ENCODE data around the gene ISG15. TPM values are rescaled to one million over a fixed set of nuclear protein-coding genes. Genes with fewer than 3 reads are reported as not detected.

The ISG15 gene
- total RNA-seq, 1 experiment from 2014 or later, result 140 TPM

DNA sequence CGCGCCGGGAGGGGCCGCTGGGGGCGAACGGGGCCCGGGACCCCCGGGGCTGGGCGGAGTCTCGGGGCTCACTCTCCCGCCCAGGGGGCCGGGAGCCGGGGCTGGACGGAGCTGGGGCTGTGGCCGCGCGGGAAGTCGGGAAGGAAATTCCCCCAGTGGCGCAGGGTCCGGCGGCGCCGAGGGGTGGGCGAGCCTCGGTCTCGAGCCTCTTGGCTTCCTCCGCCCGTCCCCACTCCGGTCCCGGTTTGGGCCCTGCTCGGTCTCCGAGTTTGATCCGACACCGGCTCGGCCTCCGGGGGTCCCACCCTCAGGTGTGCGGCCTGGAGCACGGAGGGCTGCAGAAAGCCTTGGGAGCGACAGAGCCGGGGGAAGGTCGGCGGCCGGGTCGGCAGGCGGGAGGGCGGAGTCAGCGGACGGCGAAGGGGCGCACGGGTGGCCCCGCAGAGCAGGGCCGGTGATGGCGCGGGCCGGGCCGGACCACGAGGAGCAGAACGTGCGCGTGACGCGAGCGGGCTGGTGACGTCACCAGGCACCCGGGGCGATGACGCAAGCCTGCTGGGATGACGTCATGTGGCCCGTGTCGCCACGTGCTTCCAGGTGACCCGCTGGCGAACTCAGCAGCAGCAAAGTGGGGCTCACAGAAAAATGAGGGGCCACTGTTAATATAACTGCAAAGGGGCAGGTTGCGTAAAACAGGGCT lies 12.8 kb upstream of the ISG15 start:
- ChIA-PET CTCF (interaction anchor here (1.0 to 4.0 kb wide), 3 partner anchors 13 to 64 kb away, joined by 5 to 26 read pairs (median 17); partner anchors contain the start of genes AGRN and ISG15), POLR2A (interaction anchor here (1.0 to 1.5 kb wide), 4 partner anchors 13 to 34 kb away, joined by 3 to 5 read pairs (median 3); partner anchors contain the start of genes ISG15 and PLEKHN1), RAD21 (ENCODE audit: low non-redundant PET in 1 of 2, low total read pairs in 2 of 2, uncharacterized antibody in 2 of 2, unreplicated experiment in 2 of 2) (no interaction called here)
- peaks cover 8% of the 10 kb centered on the region; the same call in 1 of the 2 replicates for H4K20me1 ChIP-seq (ENCODE audit: insufficient read depth)
- no peaks in the 10 kb centered on the region for H3K36me3 ChIP-seq (ENCODE audit: control insufficient read depth in 1 of 2, insufficient read depth in 2 of 2, low read length in 2 of 2)
- no peak overlapping the region for H2AFZ ChIP-seq (ENCODE audit: low read depth, low read length, poor library complexity, severe bottlenecking)
- peak overlapping the region; percentile 100 for H3K9ac ChIP-seq (ENCODE audit: low read length)
- H3K27me3 ChIP-seq (ENCODE audit: insufficient read depth, low read length), result no peaks in the 10 kb centered on the region
- H3K4me3 ChIP-seq (replicated peaks in 1 of 2; ENCODE audit: low read depth in 1 of 2, low read length in 2 of 2), result peak overlapping the region; percentile 64 to 83
- TF ChIP-seq SP1 (IDR thresholded peaks at IDR 0.05; ENCODE audit: low read depth) (no peak), ZFX (IDR thresholded peaks at IDR 0.05) (peak; percentile 75), TCF7L2 (IDR thresholded peaks at IDR 0.05; ENCODE audit: borderline replicate concordance, extremely low read depth, insufficient read depth, insufficient read length) (peak; percentile 42), POLR2A (IDR thresholded peaks at IDR 0.05; ENCODE audit: borderline replicate concordance, extremely low read depth, insufficient read depth, insufficient read length) (no peak), POLR2AphosphoS5 (IDR thresholded peaks at IDR 0.05; ENCODE audit: low read depth, low read length) (peak; percentile 70), EZH2 (IDR thresholded peaks at IDR 0.05) (no peak), YY1 (IDR thresholded peaks at IDR 0.05; ENCODE audit: extremely low read depth, insufficient replicate concordance, low read depth, low read length) (no peak)
- TF ChIP-seq, protein P1, sequence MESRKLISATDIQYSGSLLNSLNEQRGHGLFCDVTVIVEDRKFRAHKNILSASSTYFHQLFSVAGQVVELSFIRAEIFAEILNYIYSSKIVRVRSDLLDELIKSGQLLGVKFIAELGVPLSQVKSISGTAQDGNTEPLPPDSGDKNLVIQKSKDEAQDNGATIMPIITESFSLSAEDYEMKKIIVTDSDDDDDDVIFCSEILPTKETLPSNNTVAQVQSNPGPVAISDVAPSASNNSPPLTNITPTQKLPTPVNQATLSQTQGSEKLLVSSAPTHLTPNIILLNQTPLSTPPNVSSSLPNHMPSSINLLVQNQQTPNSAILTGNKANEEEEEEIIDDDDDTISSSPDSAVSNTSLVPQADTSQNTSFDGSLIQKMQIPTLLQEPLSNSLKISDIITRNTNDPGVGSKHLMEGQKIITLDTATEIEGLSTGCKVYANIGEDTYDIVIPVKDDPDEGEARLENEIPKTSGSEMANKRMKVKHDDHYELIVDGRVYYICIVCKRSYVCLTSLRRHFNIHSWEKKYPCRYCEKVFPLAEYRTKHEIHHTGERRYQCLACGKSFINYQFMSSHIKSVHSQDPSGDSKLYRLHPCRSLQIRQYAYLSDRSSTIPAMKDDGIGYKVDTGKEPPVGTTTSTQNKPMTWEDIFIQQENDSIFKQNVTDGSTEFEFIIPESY (IDR thresholded peaks at IDR 0.05; ENCODE audit: extremely low read depth, insufficient replicate concordance, low read length), result peak; percentile 25
- DNase-seq (ENCODE audit: low read depth, low spot score) (peak; percentile 87), ATAC-seq (peak; percentile 55)
- H3K4me1 ChIP-seq (ENCODE audit: control insufficient read depth in 1 of 2, insufficient read depth in 2 of 2, low read length in 2 of 2), result peaks cover 22 to 71% of the 10 kb centered on the region in 2 experiments
- intact Hi-C loops (cut with micrococcal nuclease), result loop anchor here (2.0 to 5.0 kb wide), 2 partner anchors 16 to 67 kb away; no protein-coding TSS in a partner anchor
- peak overlapping the region; percentile 99 for H3K27ac ChIP-seq (ENCODE audit: low read depth, low read length)
- peaks cover 29% of the 10 kb centered on the region for H3K79me2 ChIP-seq (ENCODE audit: insufficient read depth, low read length)
- H3K9me3 ChIP-seq (ENCODE audit: control insufficient read depth in 1 of 2, insufficient read depth in 1 of 2, low read depth in 1 of 2, low read length in 2 of 2), result no peaks in the 10 kb centered on the region
- H3K4me2 ChIP-seq (ENCODE audit: low read length), result peak overlapping the region; percentile 98
- no TSS peak for BruUV-seq (replicated peaks)
- H3K9me2 ChIP-seq (ENCODE audit: insufficient read depth), result no peaks in the 10 kb centered on the region
